Tibial artery (tissue), 4 donors: Measurements from ENCODE around the gene TRIM10.
"Not testable (repeated sequence)": the region's sequence is repeated elsewhere in the genome, so short reads cannot be mapped to it uniquely, and the experiment has no call there.

Experiments
- DNase-seq, 2 donors: peaks; one replicate each; pipeline ENCODE4 v3.0.0-alpha.2; 2019
- H3K27ac ChIP-seq, 2 donors: fragments of 200-600 bp; sonication (generic) in 1 of 2; 1 replicate in 1 of 2; 2 replicates in 1 of 2; pipeline ENCODE4 v1.5.1; 2018 to 2019; ENCODE audit warnings: mild to moderate bottlenecking in 1 of 2
- H3K27me3 ChIP-seq, 2 donors: fragments of 200-600 bp; sonication (generic) in 1 of 2; one replicate each; pipeline versions ENCODE4 v1.5.1 to v1.6.0; 2016 to 2019
- H3K36me3 ChIP-seq, 3 donors: fragments of 200-600 bp; sonication (generic) in 2 of 3; one replicate each; pipeline ENCODE4 v1.5.1; 2016 to 2019; ENCODE audit warnings: mild to moderate bottlenecking in 2 of 3
- H3K4me1 ChIP-seq, 4 donors: fragments of 200-600 bp; sonication (generic) in 2 of 4; 1 replicate in 3 of 4; 2 replicates in 1 of 4; pipeline ENCODE4 v1.5.1; 2016 to 2019
- H3K4me3 ChIP-seq, 2 donors: fragments of 200-600 bp; sonication (generic) in 1 of 2; 1 replicate in 1 of 2; 2 replicates in 1 of 2; pipeline ENCODE4 v1.5.1; 2018 to 2019; ENCODE audit warnings: mild to moderate bottlenecking in 2 of 2
- H3K9me3 ChIP-seq, 3 donors: fragments of 200-600 bp; sonication (generic) in 1 of 3; one replicate each; pipeline ENCODE4 v1.5.1; 2016 to 2019
- CTCF ChIP-seq, 2 experiments: fragments of 200-600 bp in 1 of 2; fragments of 450-650 bp in 1 of 2; IDR thresholded peaks; one replicate each; pipeline ENCODE4 v1.5.1; 2017 to 2019; ENCODE audit warnings: antibody characterized with exemption in 2 of 2, mild to moderate bottlenecking in 1 of 2, moderate library complexity in 1 of 2
- intact Hi-C: fragments of 100-400 bp; cut with DNase I; formaldehyde crosslinking; loops from one replicate; pipeline ENCODE4 v1.15.0; 2023; ENCODE audit warnings: low total_unique reads

The TRIM10 gene

GRCh38 chr6:30127238-30128093, 33.5 kb downstream of the TRIM10 start:
- Histone ChIP-seq H3K36me3 (no peaks in the 10 kb centered on the region), H3K4me1 (peaks cover 0 to 15% (median 5%) of the 10 kb centered on the region in 4 donors), H3K9me3 (no peaks in the 10 kb centered on the region), H3K27ac (no peak overlapping the region), H3K4me3 (no peak overlapping the region), H3K27me3 (peaks cover 0 to 74% of the 10 kb centered on the region in 2 donors)
- no peak for DNase-seq
- intact Hi-C loops, result no loop called here
- no peak for TF ChIP-seq CTCF (IDR thresholded peaks at IDR 0.05)

- no peak overlapping the region for H3K27ac ChIP-seq
- H3K9me3 ChIP-seq, result no peaks in the 10 kb centered on the region
- peaks cover 0 to 5% (median 2%) of the 10 kb centered on the region in 4 donors for H3K4me1 ChIP-seq
- H3K4me3 ChIP-seq, result no peak overlapping the region
- no peaks in the 10 kb centered on the region for H3K36me3 ChIP-seq
- intact Hi-C loops, result no loop called here
- DNase-seq, result no peak
- H3K27me3 ChIP-seq, result peaks cover 0 to 38% of the 10 kb centered on the region in 2 donors
- no peak for TF ChIP-seq CTCF (IDR thresholded peaks at IDR 0.05)
These were observed 38.5 kb downstream of the TRIM10 start for GRCh38 chr6:30122515-30122914.

- TF ChIP-seq CTCF (IDR thresholded peaks at IDR 0.05), result no peak
- Histone ChIP-seq H3K27ac (no peak overlapping the region), H3K27me3 (peaks cover 0 to 34% of the 10 kb centered on the region in 2 donors)
These were observed 39.3 kb downstream of the TRIM10 start for GRCh38 chr6:30121446-30122366.

GRCh38 chr6:30118691-30119090, 42.3 kb downstream of the TRIM10 start:
- intact Hi-C loops, H3K9me3 ChIP-seq, H3K36me3 ChIP-seq, DNase-seq, H3K4me3 ChIP-seq, H3K4me1 ChIP-seq, H3K27ac ChIP-seq: not testable (repeated sequence)
- H3K27me3 ChIP-seq, result peaks cover 0 to 27% of the 10 kb centered on the region in 2 donors

More at GRCh38 chr6:30121446-30122366, 39.3 kb downstream of the TRIM10 start:
- H3K9me3 ChIP-seq, result no peaks in the 10 kb centered on the region
- H3K36me3 ChIP-seq, result no peaks in the 10 kb centered on the region
- no peaks in the 10 kb centered on the region for H3K4me1 ChIP-seq
- DNase-seq, result no peak
- intact Hi-C loops, result no loop called here
- no peak overlapping the region for H3K4me3 ChIP-seq

- Histone ChIP-seq H3K27ac (no peak overlapping the region), H3K27me3 (peaks cover 0 to 25% of the 10 kb centered on the region in 2 donors), H3K36me3 (no peaks in the 10 kb centered on the region), H3K4me1 (no peaks in the 10 kb centered on the region), H3K4me3 (no peak overlapping the region), H3K9me3 (no peaks in the 10 kb centered on the region)
- intact Hi-C loops, result no loop called here
- no peak for TF ChIP-seq CTCF (IDR thresholded peaks at IDR 0.05)
- no peak for DNase-seq
These were observed 44.3 kb downstream of the TRIM10 start for GRCh38 chr6:30116724-30117123.
